ENCODE results near the gene ENAM.
"Not testable (repeated sequence)": the region's sequence is repeated elsewhere in the genome, so short reads cannot be mapped to it uniquely, and the experiment has no call there.

Gene ENAM

DNA sequence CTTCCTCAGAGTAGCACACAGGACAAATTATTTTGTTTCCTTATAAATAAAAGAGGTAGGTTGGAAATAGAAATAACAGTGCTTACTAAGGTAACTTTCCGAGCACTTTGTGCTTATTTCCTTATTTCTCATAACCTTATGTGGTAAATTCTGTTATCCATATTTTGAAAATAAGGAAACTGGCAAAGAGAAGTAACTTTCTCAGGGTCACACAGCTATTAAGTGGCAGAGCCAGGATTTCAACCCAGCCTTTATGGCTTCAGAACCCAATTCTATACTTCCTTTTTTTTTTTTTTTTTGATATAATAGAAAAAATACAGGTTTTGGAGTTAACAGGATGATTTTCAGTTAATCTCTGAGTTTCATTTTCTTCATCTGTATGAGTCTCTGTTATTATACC, 63.1 kb downstream of the ENAM start:
- no peaks in the 10 kb centered on the region for H3K27me3 ChIP-seq (ENCODE audit: insufficient read depth, low read length)
- H3K9me2 ChIP-seq (ENCODE audit: low read depth, low read length): no peaks in the 10 kb centered on the region
- H3K27ac ChIP-seq (ENCODE audit: low read depth, low read length, poor library complexity, severe bottlenecking): peak overlapping the region; percentile 94
- H4K20me1 ChIP-seq (ENCODE audit: insufficient read depth, low read length): no peaks in the 10 kb centered on the region
- TF ChIP-seq, protein P1, sequence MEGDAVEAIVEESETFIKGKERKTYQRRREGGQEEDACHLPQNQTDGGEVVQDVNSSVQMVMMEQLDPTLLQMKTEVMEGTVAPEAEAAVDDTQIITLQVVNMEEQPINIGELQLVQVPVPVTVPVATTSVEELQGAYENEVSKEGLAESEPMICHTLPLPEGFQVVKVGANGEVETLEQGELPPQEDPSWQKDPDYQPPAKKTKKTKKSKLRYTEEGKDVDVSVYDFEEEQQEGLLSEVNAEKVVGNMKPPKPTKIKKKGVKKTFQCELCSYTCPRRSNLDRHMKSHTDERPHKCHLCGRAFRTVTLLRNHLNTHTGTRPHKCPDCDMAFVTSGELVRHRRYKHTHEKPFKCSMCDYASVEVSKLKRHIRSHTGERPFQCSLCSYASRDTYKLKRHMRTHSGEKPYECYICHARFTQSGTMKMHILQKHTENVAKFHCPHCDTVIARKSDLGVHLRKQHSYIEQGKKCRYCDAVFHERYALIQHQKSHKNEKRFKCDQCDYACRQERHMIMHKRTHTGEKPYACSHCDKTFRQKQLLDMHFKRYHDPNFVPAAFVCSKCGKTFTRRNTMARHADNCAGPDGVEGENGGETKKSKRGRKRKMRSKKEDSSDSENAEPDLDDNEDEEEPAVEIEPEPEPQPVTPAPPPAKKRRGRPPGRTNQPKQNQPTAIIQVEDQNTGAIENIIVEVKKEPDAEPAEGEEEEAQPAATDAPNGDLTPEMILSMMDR (IDR thresholded peaks at IDR 0.05; ENCODE audit: low read length): no peak
- TF ChIP-seq EZH2 (IDR thresholded peaks at IDR 0.05; ENCODE audit: borderline replicate concordance, low read length): no peak
- peak overlapping the region; percentile 92 for H3K4me2 ChIP-seq (ENCODE audit: low read length)
- peaks cover 36% of the 10 kb centered on the region for H3K36me3 ChIP-seq (ENCODE audit: insufficient read depth, low read length)
- H3F3A ChIP-seq (ENCODE audit: insufficient read depth, low read length): no peaks in the 10 kb centered on the region
- H3K79me2 ChIP-seq (ENCODE audit: insufficient read depth, low read length): peaks cover 44% of the 10 kb centered on the region
- H3K4me3 ChIP-seq (ENCODE audit: low read depth, low read length, poor library complexity, severe bottlenecking): peak overlapping the region; percentile 95
- H3K9me3 ChIP-seq (ENCODE audit: low read length): no peaks in the 10 kb centered on the region
- H3K4me1 ChIP-seq (ENCODE audit: insufficient read depth, low read length, severe bottlenecking): peaks cover 50% of the 10 kb centered on the region
- H2AFZ ChIP-seq (ENCODE audit: low read length): no peak overlapping the region
- H3K9ac ChIP-seq (ENCODE audit: low read length): peak overlapping the region; percentile 38; the same call in 1 of the 2 replicates

DNA sequence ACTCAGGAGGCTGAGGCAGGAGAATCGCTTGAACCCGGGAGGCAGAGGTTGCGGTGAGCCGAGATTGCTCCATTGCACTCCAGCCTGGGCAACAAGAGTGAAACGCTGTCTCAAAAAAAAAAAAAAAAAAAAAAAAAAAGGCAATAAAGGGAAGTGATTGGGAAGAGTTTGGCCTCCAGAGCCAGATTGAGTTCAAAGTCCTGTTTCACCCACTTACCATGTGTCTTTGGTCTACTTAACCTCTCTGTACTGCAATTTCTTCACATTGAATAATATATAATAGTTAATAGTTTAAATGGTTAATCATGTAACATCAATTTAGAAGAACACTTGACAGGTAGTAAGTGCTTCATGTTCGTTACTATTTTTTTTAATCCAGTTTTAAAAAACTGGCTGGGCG, 66.1 kb downstream of the ENAM start:
- H3K4me2 ChIP-seq (ENCODE audit: low read length); H3K4me3 ChIP-seq (ENCODE audit: low read depth, low read length, poor library complexity, severe bottlenecking); H4K20me1 ChIP-seq (ENCODE audit: insufficient read depth, low read length): not testable (repeated sequence)

More for the DNA sequence above, 66.1 kb downstream of the ENAM start:
- H3K27me3 ChIP-seq (ENCODE audit: insufficient read depth, low read length); H3K9me2 ChIP-seq (ENCODE audit: low read depth, low read length); H3K9me3 ChIP-seq (ENCODE audit: low read length); H3K27ac ChIP-seq (ENCODE audit: low read depth, low read length, poor library complexity, severe bottlenecking); H3K9ac ChIP-seq (ENCODE audit: low read length); H3F3A ChIP-seq (ENCODE audit: insufficient read depth, low read length); H2AFZ ChIP-seq (ENCODE audit: low read length): not testable (repeated sequence)
- Histone ChIP-seq H3K36me3 (ENCODE audit: insufficient read depth, low read length) (peaks cover 24% of the 10 kb centered on the region), H3K79me2 (ENCODE audit: insufficient read depth, low read length) (peaks cover 23% of the 10 kb centered on the region), H3K4me1 (ENCODE audit: insufficient read depth, low read length, severe bottlenecking) (peaks cover 41% of the 10 kb centered on the region)

Measured in OCI-LY1 (cell line).